ENCODE measurements around the gene POLL.
"Not testable (repeated sequence)": the region's sequence is repeated elsewhere in the genome, so short reads cannot be mapped to it uniquely, and the experiment has no call there.

The POLL gene

DNA sequence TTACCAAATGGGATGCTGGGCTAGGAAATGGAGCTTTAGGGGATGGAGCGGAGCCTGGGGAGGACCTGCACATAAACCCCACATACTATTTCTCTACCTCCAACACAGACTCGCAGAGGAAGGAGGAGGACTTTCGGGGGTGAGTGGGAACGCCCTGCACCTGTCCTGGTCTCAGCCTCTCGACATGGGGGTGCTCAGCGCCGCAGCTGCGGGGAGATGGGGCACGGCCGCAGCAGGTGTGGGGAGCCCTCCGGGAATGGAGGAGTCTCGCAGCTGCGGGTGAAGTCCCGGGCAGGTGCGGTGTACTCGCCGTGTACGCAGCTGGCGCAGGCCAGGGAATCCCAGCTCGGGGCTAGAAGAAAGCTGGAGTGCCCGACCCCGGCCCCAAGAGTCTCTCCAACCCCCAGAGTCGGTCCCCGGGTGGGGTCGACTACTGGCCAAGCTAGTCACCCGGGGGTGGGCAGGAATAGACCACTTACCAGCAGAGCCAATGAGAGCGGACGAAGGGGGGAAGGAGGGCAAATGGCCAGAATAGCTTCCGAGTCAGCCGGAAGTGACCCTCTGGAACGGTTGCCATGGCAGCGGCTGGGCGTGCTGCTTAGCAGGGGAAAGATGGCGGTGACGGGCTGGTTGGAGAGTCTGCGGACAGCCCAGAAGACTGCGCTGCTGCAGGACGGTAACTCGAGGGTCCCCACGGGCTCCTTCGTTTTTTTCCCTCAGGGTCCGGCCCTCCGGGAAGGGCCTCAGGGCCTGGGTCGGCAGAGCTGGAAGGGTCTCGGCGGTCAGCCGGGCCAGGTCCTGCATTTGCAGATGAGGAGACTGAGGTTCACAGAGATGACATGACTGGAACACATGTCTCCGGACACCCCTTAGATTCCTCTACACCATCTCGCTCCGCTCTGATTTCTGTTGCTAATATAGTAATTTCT, at the start of gene POLL, which contains the start of gene DPCD:
Gene POLL, minus strand, starts transcription at position 533 of the 929 bp plus-strand sequence. CDS start 897 bp downstream, outside the sequence.
Gene DPCD, plus strand, starts transcription at position 597 of the 929 bp plus-strand sequence. Its CDS starts 16 bp downstream, at position 613.
- peak; percentile 94 for DNase-seq

DNA sequence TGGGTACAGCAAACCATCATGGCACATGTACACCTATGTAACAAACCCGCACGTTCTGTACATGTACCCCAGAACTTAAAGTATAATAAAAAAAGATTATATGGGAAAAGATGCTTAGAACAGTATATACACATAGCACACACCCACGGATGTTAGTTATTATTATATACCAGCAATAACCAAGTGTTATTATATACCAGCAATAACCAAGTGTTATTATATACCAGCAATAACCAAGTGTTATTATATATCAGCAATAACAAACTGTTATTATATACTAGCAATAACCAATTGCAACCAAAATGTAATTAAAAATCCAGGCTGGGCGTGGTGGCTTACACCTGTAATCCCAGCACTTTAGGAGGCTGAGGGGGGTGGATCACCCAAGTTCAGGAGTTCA, 45.5 kb upstream of the POLL start:
- not testable (repeated sequence) for DNase-seq

DNA sequence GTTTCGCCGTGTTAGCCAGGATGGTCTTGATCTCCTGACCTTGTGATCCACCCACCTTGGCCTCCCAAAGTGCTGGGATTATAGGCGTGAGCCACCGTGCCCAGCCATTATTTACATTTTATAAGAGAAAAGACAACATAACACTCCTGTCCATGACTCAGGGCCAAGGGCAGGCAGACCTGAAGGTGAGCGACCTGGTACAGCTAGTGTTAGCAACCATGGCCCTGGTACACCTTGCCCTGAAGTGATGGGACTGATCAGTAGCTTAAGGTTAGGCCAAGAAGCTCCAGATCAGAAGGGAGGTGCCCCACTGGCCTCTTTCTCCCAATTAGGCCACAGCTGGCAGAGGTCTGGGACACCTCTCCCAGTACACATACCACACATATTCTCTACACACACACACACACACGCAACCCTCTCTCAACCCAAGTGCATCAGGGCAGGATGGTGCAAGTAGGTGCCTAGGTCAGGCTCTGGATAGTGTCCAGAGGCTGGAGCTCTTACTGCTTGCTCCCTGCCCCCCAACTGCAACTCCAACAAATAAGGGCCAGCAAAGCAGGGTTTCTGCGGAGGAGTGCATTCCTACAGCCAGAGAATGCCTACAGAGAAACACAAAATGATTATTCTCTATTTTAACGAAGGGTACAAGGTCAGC, 43.9 kb upstream of the POLL start:
- no peak for DNase-seq

DNA sequence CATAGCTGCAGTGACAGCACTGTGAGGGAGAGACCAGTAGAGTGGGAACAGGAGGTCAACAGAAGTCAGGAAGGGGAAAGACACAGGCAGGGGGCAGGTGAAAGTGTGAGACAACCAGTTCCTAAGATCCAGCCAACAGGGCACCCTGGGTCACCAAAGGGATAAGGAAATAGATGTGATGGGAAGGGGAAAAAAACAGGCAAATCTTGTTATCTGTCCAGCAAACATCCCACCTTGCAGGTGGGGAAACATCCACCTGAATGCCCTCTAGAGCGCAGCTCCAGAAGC, 42.5 kb upstream of the POLL start:
- DNase-seq: no peak

DNA sequence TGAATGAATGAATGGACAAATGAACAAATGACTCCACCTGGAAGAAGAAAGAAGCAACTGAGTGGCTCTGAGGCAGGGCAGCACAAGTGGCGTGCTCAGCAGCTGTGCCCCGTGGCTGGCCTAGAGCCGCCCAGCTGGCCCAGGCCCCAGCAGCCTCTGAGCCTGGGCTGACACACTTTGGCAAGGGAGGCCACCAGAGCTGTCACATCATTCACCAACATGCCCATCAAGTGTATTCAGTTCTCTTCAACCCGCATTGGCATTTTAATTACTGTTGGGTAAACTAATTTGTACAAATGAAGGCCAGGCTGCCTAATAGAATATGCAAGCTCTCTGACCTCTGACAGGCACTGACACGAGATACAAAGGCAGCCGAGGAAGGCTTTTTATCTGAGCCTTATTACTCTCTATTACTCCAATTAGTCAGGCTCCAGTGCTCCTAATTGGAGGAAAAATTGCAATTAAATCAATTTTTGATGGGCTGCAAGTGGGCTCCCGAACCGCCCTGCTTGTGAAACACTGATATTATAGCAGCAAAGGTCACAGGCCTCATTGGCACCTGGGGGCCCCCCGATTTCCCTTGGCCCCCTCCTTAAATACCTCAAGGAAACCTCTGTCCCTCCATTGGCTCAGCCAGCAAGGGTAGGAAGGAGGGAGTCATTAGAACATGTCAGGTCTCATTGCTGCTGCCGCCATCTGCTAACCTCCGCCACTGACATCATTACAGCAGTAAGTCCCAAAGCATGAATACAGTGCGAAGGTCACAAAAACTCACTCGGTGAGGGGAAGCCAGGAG, 42.0 kb upstream of the POLL start:
- DNase-seq: no peak

DNA sequence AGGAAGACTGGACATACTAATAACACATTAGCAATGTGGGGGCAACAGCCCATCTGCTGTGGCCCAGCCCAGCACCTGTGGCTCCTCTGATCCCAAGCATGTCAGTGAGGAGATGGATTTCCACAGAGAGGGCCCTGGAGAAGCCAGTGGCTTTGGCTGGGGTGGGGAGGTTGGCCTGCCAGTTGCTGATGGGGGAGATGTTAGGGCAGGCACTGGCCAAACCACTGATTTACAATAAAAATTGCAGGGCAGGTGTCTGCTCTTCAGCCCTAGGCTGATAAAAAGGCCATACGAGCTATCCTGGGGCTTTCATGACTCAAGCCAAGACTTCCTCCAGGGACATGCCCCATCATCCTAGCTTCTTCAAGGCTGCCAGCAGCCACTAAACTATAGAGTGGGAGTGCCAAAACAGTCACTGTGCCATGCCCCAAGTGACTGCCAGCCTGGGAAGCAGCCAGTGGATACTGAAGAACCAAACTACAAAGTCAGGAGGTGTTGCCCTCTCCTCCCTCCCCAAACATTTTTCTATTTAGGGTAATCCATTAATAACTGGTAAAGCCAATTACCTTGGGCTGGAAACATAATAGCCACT, 37.9 kb upstream of the POLL start:
- DNase-seq: no peak

DNA sequence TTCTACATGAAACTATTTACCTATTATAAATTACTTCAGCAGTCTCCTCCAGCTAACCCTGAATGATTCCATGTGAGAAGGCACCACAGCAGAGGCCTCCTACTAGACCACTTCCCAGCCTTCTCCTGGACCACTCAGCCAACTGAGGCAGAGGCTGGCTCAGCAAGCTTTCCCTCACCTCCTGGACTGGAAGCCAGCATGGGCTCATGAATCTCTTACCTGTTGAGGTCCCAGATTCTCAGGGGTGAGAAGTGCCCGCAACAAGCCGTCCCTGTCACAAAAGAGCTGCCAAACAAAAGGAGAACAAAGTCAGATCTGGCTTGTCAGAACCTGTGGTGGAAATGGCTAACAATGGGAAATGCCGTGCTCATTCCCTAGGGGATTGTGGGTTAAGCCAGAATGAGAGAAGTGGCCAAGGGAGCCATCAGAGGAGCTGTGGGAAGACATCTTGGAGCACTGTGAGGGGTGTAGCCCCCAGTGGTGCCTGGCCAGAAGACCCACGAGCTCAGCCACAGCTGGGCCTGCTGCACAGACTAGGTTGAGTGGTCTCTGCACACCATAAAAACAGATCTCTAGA, 36.6 kb upstream of the POLL start:
- no peak for DNase-seq

DNA sequence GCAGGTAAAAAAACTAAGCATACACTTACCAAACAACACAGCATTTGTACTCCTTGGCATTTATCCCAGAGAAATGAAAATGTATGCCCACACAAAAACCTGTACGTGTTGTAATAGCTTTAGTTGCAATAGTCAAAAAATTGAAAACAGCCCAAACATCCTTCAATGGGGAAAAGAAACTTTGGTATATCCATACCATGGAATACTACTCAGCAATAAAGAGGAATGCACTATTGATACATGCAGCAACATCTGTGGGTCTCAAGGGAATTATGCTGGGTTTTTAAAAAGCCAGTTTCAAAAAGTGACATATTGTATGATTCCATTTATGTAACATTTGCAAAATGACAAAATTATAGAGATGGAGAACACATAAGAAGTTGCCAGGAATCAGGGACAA, 35.5 kb upstream of the POLL start:
- no peak for DNase-seq

DNA sequence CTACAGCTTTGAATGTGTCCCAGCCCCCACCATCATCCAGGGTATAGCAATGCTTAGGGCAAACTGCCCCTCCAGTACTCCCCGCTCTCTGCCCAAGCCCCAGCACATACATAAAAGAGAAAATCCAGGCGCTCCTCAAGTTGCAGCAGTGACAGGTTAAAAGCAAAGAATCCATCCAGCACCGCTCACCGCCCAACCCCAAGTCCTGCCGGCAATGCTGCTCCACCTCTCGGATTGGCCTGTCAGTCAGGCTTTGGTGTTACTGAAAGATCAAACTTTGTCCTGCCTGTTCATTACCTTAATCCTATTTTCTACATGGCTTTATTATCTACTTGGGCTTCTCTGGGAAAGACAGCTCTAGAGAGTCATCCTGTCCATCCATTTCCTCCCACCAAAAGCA, 31.9 kb upstream of the POLL start:
- no peak for DNase-seq

DNA sequence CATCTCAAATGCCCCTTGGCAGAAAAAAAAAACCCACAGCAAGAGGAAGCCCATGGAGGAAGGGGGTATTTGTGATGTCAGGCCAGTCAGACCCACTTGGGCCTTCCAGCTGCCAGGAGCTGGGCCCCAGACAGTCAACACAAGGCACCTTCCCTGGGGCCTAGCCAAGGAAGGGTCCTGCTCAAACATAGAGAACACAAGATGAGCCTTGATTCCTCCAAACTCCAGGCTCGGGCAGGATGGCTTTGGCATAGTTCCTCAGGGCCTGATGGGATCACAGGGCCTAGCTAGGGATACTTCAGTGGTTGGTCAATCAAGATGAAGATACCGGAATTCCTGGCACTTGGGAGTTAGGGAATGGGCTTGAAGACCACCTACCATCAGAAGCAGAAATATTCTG, 30.8 kb upstream of the POLL start:
- no peak for DNase-seq

DNA sequence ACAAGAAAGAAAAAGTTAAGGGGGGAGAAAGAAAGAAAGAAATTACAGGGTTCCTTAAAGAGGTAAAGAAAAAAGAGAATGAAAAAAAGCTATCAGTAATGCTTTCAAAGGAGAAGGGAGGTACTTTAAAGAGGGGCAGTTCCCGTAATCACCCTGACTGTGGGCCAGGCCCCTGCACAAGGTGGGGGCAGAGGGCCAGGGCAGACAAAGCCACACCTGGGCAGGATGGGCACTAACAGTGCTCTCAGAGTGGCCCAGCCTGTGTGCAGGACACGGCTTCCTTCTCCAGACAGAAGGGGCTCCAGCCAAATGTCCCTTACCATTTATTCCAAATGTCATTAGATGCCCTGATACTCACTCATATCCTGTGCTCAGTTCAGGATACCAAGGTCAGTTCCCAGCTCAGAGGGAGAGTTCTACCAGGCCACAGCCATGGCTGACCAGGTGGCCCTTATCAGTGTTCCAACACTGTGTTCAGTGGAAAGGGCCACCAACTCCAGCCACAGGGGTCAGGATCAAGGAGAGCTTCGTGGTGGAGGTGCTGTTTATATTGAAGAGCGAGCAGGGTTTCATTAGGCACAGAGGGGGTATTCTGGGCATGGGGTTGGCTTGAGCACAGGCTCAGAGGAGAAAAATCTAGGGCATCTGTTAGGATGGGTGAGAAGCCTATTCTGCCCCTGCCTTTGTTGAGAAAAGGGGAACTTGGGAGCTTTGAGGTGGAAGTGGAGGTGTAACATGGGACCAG, 29.9 kb upstream of the POLL start:
- no peak for DNase-seq

DNA sequence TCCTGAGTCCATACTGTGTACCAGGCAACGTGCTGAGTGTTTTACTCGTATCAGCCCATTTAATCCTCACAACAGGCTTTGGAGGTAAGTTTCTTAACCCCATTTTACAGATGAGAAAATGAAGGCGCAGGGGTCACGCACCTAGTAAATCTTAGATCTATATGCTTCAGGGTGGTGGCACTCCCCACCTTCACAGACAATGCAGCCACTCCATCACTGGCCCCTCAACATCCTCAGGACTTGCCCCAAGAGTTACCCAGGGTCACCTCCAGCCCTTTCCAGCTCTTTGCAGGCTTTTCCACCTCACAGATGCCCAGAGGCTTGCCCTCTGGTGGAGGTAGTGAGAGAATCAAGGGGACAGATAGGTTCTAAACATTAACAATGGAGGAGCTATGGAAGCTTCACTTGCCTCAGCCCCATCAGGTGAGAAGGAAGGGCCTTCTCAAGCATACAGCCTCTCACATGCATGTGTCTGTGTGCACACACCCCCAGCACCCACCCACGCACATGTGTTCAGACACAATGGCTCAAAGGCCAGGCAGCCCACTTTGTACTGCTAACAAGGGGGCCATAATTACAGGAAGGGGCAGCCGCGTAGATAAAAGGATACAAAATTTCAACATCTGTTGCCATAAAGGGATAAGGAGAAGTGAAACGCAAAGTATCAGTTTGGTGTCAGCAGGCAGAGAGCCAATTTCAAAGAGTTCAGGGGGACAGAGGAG, 29.2 kb upstream of the POLL start:
- DNase-seq: no peak

DNA sequence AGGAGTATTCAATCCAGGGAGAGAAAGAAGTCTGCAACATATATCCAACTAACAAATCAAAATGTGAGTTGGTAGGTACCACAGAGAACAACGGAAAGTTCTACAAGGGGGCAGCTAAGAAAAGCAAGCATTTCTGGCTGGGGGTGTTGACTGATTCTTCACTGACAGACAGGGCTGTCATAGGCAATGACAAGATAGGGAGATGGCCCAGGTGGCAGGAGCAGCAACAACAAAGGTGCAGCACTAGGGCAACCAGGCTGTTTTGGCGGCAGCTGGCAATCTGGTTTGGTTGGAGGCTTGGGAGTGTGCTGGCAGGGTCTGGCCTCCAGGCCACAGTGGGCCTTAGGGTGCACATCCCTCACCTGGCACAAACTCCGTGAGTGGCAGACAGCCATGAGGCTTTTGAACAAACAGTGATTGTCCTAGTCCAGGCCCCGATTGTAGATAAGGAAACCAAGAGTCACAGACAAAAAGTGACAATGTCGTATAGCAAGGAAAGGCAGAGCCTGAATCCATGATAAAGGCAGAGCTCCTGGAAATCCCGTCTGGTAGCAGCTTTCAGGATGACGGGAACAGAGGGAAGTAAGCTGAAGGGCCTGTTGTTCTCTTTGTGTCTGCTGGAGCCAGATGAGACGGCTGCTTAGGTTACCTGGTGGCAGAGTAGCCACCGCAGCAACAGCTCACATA, 28.5 kb upstream of the POLL start:
- DNase-seq: no peak

DNA sequence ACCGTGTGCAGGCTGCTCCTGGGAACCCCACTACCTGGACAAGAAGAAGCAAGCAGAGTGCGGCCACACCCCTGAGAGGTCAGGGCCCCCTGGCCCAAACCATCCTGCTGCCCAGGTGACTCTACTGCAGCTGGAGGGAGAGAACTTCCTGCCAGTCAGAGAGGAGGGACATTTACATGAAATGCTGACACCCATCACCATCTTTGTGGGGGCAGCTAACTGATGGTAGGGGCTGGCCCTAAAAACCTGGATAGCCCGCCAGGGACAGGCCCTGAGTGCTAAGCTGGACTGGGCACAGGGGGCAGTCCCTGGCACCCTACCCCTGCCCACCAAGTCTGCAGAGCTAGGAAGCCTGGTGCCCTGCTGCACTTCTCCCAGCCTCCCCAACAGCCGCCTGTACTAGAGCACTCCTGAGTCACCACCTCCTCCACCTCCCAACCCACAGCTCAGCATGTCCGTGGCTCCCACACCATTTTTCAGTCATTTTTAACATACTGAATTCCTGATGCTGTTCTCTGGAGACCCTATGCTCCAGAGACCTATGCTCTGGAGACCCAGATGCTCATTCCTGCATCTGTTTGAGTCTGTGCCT, 27.6 kb upstream of the POLL start:
- no peak for DNase-seq

DNA sequence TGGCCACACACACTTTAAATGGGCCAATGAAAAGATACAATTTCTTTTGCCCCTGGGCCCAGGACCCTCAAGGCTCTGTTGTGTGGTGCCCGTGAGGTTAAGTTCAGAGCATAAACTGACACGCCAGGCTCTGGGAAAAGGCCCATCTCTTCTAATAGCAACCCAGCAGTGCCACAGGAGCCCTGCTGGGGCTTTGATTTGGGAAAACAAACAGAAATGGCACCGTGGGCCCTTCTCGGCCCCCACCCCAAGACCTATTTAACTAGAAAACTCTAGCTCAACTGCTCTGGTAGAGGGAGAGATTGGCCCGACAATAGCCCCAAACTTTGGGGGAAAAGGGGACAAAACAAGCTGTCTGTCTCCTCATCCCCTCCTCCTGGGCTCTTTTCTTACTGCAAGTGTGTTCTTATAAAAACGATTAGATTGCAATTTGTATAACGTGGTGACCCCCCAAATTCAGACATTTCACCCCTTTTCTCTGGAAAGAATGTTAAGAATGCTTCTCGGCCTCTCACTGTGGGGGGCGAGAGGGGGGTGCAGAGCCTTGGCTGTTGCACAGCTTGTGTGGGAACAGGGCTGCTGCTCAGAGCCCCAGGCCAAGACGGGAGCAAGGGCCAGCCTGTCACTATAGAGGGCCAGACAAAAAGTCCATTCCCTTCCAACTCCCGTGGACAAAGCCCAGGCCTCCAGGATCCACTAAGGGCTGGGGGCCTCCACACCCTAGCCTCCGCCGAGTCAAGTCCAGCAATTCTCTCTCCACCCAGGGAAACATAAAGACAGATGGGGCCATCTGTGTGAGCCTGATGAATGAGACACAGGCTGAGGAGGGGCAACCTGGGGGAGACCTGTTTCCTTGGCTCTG, 26.8 kb upstream of the POLL start:
- no peak for DNase-seq

DNA sequence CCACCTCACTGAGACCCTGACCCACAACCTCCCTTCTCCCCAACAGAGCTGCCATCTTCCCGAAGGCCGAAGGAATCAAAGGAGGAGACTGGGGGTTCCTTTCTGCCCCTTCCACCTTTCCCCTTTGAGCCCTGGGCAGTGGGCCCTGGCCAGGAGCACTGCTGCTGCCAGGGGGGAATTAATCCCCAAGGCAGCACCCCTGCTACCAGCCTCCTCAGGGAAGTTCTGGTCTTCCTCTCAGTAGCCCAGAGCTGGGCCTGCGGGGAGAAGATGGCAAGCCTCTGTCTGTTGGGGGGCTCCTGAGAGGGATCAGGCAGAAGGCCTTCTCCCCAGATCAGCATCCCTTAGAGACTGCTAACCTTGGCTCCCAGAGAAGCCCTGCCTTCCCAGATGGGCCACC, 25.6 kb upstream of the POLL start:
- no peak for DNase-seq

DNA sequence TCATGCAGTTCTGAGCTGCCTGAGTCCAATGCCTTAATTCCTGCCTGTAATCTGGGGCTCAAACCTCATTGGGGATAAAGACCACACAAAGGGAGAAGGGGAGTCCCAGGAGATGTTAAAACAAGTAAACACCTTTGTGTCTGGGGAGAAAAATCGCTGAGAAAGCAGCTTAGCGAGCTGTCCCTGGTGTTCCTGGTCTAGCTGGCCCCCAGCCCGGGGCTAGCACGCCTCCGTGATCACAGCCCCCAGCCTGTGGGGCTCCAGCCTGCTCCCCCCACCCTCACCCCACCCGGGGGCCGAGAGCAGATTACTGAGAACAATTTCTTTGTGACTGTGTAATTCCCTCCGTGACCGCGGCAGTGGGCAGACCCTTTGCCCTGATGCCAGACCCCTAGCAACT, 24.8 kb upstream of the POLL start:
- no peak for DNase-seq

DNA sequence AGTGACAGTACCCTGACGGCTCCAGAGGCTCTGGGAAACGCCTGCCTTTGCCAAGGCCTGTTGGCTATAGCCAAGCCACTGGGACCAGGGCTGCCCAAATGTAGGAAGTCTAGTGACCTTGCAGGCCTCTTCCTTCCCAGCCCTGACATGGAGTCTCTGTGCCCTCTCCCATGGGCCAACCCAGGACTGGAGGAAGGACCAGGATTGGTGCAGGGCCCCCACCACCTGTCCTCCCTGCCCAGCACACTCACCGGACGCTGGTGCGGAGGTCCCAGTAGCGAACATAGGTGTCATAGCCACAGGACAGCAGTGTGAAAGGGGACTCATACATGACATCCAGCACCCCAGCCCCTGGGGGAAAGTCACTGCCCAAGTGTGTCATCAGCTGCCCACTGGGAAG, 24.0 kb upstream of the POLL start:
- DNase-seq: no peak

All from stimulated activated CD4-positive, alpha-beta T cell treated with anti-CD3 and anti-CD28 coated beads, Interleukin-4, amount 100 ng/mL, for 24 hours (primary cell).